Stimulated activated CD8-positive, alpha-beta memory T cell treated with anti-CD3 and anti-CD28 coated beads, Interleukin-12 subunit alpha, Interleukin-12 subunit beta, amount 100 ng/mL, for 4 hours (primary cell): ENCODE measurements around the gene SIX4.

Source experiments
- DNase-seq: peaks from one replicate; pipeline ENCODE4 v3.0.0-alpha.2; 2020; ENCODE audit warnings: low read depth

Gene SIX4

GRCh38 chr14:60721326-60722106 lies 2.6 kb downstream of the SIX4 start:
- peak; percentile 73 for DNase-seq

GRCh38 chr14:60720962-60721325 lies 3.2 kb downstream of the SIX4 start:
- no peak for DNase-seq

GRCh38 chr14:60720391-60720790 lies 3.8 kb downstream of the SIX4 start:
- no peak for DNase-seq

- no peak for DNase-seq
Observed at GRCh38 chr14:60713513-60713912, 10.6 kb downstream of the SIX4 start.

- DNase-seq = no peak
Observed at GRCh38 chr14:60710494-60710893, 13.7 kb downstream of the SIX4 start.

GRCh38 chr14:60707858-60708257 lies 16.3 kb downstream of the SIX4 start:
- no peak for DNase-seq

DNA sequence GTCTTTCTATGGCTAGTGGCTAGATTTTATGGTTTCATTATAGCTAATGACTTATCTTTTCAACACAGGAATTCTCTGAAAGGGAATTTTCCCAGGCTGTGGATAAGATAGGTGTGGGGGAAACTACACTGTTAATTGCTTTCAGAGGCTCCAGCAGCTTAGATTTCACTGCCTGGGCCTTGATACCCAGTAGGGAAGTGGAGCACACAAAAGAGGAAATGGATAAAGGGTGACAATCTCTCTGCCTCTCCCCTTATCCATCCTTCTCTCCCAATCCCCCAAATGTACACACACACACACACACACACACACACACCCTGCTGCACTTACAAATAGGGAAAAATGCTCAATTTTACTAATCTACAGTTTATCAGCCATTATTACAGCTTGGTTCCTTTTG lies 19.1 kb downstream of the SIX4 start:
- DNase-seq = no peak

DNA sequence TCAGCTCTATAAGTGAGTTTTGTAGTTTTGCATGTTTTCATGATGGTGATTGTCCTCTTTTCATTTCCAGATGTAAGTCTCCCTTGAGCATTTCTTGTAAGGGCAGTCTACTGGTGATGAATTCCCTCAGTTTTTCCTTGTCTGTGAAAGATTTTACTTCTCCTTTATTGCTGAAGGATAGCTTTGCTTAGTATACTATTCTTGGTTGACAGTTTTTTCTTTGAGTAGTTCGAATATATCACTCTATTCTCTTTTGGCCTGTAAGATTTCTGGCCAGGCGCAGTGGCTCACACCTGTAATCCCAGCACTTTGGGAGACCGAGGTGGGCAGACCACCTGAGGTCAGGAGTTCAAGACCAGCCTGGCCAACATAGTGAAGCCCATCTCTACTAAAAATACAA lies 23.6 kb downstream of the SIX4 start:
- no peak for DNase-seq

GRCh38 chr14:60695327-60695726 lies 28.8 kb downstream of the SIX4 start:
- DNase-seq = no peak

GRCh38 chr14:60691383-60692113 lies 32.6 kb downstream of the SIX4 start:
- no peak for DNase-seq

DNA sequence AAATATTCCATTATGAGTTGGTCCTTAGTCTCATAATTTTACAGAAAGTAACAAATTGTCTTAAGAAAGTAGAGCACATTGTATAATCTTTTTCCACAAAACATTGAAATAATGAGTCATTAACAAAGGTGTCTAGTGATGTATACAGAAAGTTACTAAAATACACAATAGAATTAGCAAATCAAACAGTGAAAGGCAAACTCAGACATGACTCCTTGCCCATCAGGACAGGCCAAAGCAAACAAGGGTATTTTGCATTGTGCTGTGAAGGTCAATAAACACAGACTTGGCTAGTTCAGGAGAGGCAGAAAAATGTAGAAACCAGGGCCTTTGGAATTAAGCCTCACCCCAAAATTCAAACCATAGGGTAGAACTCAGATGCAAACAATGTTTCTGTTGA lies 37.3 kb downstream of the SIX4 start:
- no peak for DNase-seq

DNA sequence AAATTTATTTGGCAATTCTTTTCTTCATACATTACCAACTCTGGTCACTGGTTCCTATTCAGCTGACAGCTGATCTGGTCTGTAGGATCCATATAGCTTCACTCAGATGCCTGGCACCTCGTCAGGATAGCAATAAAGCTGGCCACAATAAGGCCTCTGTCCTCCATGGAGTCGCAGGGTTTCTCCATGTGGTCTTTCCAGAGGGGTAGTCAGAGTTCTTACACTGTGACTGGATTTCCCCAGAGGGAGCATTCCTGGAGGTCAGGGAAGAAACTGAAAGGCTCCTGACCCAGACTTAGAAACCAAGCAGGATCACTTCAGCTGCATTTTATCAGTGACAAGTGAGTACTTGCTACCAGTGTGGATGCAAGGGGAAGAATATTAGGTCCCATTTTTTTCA lies 39.9 kb downstream of the SIX4 start:
- no peak for DNase-seq

DNA sequence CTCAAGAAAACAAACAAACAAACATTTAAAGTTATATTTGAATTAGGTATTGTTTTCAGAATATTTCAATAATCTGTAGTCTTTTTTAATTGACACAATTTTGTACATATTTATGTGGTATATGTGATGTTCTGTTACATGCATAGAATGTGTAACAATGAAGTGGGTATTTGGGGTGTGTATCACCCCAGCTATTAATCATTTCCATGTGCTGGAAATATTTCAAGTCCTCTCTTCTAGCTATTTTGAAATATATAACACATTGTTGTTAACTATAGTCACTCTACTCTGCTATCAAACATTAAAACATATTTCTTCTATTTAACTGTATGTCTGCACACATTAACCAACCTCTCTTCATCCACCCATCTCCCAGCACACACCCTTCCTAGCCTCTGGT lies 42.9 kb downstream of the SIX4 start:
- DNase-seq = no peak

- no peak for DNase-seq
Observed at GRCh38 chr14:60680511-60680910, 43.6 kb downstream of the SIX4 start.

- DNase-seq = no peak
Observed at GRCh38 chr14:60679566-60680258, 44.4 kb downstream of the SIX4 start.

- no peak for DNase-seq
Observed at GRCh38 chr14:60677701-60678100, 46.5 kb downstream of the SIX4 start.

- DNase-seq = no peak
Observed at GRCh38 chr14:60670989-60671388, 53.2 kb downstream of the SIX4 start.

- DNase-seq = no peak
Observed at GRCh38 chr14:60668431-60669112, 55.6 kb downstream of the SIX4 start.

- DNase-seq = no peak
Observed at GRCh38 chr14:60665177-60665550, 59.0 kb downstream of the SIX4 start.

GRCh38 chr14:60662982-60663381 lies 61.2 kb downstream of the SIX4 start:
- DNase-seq = no peak

GRCh38 chr14:60661721-60662120 lies 62.4 kb downstream of the SIX4 start:
- DNase-seq = no peak
